CD4-positive, alpha-beta T cell treated with Interleukin-15 for 1 hour (primary cell): ENCODE results near the gene APCDD1.
"Not testable (repeated sequence)": the region's sequence is repeated elsewhere in the genome, so short reads cannot be mapped to it uniquely, and the experiment has no call there.

Source experiments
- DNase-seq: peaks from one replicate; pipeline ENCODE4 v3.0.0-alpha.2; 2020

The APCDD1 gene

DNA sequence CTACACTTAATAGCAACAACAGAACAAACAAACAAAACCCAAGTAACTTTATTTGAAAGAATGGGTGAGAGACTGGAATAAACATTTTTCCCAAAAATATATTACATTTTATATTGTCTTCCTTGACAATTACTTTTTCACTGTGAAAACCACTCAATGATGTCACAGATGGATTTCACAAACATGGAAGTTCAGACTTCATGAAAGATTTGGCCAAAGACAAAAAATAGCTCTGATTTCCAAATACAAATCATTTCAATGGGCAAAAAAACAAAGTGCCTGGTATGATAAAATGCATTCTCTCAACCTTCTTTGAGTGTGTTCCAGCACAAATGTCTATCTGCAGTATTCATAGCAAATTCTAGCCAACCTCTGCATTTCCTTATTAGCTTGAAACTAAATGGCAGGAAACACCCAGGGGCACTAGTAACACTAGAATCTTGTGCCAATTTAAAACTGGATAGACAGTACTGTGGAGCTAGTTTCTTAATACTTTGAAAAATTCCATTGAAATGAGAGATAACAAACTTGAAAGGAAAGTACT, 42.8 kb downstream of the APCDD1 start:
- DNase-seq = no peak

DNA sequence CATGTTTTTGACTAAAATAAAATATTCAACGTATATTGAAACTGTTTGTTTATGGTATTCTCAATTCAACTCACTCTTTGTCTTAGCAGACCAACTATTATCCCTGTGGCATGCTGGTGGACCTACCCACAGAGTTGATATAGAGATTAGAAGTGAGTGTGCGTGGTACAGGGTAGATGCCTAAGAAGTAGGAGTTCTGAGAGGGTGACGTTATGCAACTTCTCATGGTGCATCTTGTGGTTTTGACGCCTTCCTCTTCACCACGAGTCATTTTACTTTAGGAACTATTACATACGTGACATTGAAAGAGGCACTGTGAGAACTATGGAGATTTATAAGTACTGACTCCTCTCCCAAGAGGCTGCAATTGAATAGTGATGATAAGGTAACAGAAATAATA, 44.8 kb downstream of the APCDD1 start:
- no peak for DNase-seq

DNA sequence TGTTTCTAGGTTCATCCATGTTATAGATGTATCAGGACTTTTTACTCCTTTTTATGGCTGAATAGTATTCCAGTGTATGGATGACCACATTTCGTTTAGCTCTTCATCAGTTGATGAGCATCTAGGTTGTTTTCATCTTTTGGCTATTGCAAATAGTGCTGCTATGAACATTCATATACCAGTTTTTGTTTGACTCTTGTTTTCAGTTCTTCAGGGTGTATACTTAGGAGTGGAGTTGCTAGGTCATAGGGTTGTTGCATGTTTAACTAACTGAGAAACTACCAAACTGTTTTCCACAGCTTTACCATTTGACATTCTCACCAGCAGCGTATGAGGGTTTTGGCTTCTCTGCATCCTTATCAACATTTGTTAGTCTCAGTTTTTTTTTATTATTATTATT, 45.6 kb downstream of the APCDD1 start:
- no peak for DNase-seq

DNA sequence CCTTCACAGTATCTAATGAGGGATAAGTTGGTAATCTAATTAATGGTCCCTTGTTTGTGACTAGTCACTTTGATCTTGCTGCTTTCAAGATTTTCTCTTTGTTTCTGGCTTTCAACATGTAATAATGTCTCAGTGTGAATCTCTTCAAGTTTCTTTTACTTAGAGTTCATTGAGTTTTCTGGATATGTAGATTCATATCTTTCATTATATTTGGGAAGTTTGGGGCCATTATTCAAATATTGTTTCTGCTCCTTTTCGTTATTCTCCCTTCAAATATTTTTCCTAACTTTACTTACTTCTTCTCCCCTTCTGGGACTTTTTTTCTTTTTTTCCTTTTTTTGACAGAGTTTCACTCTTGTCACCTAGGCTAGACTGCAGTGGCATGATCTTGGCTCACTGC, 50.3 kb downstream of the APCDD1 start:
- DNase-seq = no peak

DNA sequence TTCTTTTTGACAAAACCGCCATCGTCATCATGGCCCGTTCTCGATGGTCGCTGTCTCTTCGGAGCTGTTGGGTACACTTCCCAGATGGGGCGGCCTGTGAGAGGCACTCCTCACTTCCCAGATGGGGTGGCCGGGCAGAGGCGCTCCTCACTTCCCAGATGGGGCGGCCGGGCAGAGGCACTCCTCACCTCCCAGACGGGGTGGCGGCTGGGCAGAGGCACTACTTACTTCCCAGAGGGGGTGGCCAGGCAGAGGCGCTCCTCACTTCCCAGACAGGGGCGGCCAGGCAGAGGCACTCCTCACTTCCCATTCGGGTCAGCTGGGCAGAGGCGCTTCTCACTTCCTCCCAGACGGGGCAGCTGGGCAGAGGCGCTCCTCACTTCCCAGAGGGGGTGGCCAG, 51.5 kb downstream of the APCDD1 start:
- not testable (repeated sequence) for DNase-seq

DNA sequence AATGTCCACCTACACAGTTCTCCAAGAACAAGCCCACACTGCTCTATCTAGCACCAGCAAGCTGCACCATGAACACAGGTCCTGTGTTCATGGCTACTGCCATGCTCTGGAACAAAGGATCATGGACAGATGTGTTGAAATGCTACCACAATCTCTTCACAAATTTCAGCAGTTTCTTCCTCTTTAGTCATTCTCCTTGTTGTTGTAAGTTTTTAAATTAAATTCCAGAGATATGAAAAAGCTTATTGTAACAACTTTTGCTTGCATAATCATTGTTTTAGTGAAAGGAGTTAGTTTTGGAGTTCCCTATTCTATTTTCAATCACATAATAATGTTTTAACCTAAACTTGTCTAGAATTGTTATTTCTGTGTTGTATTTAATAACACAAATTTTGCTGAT, 54.2 kb downstream of the APCDD1 start:
- DNase-seq = no peak

DNA sequence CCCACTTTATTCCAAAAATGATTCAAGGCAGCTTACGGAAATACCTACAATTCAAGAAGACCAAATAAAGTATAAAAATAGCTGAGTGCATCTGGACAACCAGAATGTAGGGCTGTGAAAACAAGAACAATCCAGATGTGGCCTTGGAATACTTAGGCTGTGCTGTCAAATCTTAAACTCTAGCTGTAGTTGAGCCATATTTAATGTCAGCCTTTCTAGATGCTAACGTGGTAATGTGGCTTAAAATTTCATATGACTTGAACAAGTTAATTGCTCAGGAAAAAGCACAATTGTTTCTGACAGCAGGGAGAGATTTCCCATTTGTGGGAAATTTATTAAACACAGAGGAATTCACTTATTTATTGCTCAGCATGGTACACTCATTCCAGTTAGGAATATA, 56.8 kb downstream of the APCDD1 start:
- no peak for DNase-seq

DNA sequence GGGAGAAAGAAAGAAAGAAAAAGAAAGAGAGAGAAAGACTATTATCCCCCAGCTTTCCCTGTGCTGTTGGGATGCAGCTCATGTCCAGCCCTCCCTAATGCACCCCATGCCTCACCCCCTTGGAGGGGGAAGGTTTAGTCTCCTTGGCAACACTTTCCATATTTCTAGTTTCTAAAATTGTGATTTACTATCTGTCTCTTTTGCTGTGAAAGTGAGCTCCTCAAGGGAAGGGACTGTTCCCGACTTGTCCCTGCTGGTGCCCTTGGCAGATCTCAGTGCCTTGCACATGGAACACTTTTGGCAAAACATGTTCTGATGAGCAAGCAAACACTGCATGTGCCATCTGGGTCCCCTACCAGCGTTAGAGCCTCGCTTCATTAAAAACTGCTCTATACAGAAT, 59.6 kb downstream of the APCDD1 start:
- DNase-seq = no peak

DNA sequence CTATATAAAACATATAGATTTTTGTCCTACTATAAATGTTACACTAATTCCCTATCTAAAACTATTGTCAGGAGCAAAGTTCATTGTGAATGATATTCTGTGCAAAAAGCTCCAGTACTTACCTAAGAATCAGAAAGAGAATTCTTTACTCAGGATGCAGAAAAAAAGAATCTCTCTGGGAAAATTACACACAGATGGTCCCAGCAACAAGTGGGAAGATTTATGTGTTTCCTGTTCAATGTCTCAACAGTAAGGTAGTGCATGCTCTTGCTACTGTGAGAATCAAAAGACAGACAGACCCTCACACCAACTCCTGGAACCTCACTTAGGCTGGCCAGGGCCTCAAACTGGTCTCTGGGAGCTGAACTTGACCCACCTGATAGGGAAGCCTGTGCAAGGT, 60.2 kb downstream of the APCDD1 start:
- DNase-seq = no peak

DNA sequence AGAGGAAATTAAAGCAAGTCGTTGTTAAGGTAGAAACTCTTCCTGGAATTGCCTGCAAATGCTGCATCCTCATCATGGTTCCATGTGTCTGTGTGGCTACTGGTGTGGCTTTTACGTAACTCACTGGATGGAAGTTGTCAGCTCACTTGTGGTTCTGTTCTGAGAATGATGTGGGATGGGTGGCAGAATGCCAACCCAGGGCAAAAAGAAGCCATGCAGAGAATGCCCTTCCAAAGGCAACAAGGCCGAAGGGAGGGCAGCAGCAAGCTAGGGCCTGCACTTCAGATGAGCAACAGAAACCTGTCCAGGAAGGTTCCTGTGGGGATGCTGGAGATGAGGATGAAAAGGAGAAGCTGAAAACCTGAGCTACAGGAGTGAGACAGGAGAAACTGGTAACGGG, 61.0 kb downstream of the APCDD1 start:
- no peak for DNase-seq

DNA sequence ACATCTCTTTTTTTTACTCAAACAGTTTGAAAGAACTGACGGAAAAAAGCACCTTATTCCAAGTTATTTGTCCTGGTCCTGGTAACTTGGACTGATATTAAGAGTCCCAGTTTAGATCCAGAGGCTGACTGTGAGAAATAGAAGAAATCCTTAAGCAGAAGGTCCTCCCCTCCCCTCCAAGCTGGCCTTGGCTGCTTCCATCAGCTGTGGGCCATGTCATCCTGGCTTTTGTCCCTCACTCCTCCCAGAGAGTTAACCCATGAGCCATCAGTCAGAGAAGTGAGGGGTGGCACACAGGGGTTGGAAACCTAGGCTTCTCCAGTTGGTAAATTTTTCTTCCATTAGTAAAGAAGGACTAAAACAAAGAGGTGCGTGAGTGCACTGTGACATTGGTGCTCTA, 61.6 kb downstream of the APCDD1 start:
- no peak for DNase-seq

DNA sequence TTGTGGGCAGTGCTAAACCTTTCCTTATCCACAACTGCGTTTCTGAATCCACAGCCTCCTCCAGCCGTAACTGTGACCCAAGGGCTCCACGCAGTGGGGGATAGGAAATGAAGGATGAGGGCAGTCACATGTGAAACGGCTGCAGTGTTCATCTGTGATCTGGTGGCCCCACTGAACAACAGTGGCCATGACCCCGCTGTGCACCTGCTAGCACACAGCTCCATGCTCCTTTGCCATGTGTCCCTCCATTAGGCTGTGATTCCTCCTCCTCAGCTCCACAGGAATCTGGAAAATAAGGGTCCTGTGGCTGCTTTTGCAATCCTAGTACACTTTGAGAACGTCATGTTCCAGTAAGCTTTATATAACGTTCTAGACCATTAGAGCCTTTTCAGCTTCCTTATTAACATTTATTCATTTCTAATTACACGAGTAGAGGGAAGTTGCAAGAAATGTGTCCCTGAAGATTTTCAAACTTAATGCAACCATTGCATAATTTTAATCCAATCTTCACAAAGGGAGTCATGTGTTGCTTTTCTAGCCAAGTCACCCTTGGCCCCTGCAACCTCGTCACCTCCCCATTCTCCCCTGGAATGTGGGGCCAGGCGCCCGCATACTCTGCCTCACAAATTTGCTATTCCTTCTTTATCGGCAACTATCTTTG, 64.3 kb downstream of the APCDD1 start:
- no peak for DNase-seq

DNA sequence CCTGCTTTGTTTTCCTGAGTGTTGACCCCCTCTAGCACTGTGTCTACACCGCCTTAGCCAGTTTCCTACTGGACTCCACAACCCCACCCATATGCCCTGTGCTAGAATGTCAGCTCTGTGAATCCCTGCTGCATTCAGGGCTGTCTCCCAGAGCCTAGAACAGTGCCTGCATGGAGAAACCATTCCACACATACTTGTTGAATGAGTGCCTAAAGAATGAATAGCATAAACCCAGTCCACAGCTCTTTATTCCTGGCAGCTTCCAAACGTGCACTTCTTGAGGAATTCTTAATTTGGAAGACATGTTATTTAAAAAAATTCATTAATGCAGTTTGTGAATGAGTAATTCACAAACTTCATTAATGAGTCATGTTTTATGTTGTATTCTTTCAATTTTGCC, 64.9 kb downstream of the APCDD1 start:
- DNase-seq = no peak

DNA sequence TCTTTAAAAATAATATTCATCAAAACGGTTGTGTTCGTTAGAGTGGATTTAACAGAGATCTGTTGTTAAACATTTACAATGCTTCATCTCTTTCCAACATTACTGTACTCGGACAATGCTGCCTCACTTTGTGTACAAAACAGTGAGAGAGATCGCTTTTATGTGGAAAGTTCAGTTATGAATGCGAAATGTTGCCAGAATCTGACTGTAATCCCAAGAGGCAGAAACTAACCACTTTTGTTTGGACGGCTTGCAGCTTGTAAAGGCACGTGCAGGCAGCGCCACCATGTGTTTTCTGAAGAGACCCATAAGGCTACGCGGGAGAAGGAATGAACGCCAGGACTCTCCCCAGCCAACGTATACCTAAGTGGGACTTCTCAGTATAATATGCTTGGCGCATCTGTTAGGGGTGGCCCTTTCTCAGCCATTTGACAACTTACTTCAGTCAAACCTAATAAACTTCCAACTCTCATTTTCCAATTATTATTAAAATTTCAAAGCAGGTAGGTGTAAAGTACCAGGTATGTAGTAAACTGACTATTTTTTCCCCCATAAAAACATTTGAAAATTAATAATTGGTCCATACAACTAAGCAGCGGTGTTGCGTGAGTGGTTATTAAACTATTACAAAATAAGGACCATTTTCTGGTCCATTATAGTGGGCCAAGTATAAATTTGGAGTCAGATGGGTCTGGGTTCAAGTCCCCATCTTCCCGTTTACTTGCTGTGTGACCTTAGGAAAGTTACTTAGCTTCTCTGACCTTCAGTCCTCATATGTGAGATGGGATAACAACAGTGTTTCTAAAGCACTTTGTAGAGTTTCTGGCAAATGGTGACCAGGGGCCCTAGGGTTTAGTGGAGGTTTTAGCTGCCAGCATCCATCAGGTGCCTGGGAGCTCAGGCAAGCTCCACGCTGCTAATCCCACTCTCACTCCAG, 65.8 kb downstream of the APCDD1 start:
- peak; percentile 67 for DNase-seq

DNA sequence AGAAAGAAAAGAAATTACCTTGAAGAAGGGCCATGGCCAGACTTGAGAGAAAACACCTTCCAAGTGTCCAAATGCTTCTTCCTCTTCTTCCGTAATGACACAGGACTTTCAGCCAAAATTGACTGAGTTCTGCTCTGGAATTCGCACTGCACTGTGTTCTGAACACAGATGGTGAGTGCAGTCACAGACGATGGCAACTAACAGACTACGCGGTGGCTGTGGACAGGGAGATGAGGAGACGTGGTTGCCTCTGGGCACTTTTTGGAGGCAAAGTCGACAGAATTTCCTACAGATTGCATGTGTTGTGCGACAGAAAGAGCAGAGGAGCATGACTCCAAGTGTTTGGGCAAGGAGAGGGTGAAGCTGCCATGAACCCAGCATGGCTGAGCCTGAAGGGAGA, 67.1 kb downstream of the APCDD1 start:
- no peak for DNase-seq

DNA sequence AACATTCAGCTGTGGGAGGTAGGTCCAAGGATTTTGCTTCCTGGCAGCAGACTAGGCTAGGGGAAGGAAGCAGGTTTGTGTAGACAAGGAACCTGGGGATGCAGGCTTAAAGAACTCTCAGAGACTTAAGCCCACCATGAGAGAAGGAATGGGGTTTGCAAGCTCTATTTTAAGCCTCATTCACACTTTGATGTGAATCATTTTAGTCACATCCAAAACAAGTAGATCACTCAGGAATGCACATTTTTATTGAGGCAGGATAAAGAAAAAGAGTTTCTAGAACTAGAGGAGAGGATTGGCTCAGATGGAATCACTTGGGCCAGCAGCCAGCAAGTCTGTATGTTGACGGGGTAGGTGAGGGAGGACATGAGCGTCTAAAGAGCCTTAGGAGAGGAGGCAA, 68.1 kb downstream of the APCDD1 start:
- DNase-seq = no peak

DNA sequence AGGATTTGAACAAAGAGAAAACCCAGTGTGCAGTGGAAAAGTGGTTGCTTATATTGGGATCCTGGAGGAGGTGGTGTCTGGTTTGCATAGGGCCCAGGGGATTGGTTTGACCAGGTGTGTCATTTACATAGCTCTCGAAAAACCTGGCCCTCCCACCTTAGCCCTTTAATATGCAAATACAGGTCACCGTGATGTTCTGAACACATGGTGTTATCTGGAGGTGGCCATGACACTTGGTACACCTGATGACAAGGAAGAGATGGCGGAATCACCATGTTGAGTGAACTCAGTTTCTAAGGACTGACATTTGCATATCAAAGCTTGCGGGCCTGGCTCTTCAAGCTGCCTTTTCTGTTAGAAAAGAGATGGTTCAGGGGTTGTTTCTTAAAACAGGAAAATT, 69.1 kb downstream of the APCDD1 start:
- DNase-seq = no peak

DNA sequence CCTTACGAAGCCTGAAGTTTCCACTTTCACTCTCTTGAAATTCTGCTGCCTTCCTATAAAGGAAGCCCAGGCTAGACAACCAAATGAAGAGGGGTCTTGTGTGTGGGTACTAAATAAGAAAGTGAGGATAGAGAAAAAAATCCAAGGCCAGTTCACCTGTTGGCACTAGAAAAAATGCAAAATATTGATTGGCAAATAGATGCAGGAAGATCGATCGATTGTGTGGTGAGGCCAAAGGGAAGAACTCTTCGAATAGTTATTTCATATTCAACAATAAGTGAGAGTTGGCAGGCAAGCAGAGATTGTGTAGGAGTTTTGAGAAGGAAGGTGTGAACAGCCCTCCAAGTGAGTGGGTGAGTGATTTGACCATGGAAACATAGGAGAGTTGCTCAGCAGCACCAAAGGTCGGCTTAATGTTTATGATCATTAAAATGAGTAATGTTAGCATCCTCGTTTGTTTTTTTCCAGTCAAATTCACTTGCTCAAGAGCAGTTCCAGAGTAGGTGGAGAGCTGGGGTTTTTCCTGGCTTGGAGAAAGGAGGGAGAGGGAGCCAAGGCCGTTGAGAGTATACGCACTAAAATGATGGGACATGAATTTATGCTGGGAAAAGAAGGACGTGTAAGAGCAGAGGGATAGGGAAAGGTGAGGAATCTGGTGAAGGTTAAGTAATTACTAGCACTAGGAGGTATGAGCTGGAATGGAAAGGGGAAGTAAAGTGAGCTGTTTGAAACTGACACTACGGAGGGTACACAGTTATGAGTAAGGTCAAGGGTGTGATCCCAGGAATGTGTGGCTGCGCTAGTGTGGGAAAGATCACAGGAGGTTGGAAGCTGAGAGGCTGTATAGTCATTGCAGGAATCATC, 70.3 kb downstream of the APCDD1 start:
- no peak for DNase-seq

DNA sequence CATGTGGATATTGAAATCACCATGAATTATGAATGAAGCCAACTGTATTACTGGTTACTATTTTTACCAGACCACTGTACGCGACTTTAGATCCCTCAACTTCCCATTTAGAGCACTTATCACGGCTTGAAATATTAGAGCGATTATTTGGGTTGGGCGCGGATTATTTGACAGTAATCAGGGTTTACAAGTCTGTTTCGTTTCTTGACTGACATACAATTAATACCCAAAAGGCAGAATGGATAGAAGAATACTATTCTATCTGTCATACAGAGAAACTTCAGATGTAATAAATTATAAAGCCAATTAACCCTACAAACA, 70.9 kb downstream of the APCDD1 start:
- no peak for DNase-seq

DNA sequence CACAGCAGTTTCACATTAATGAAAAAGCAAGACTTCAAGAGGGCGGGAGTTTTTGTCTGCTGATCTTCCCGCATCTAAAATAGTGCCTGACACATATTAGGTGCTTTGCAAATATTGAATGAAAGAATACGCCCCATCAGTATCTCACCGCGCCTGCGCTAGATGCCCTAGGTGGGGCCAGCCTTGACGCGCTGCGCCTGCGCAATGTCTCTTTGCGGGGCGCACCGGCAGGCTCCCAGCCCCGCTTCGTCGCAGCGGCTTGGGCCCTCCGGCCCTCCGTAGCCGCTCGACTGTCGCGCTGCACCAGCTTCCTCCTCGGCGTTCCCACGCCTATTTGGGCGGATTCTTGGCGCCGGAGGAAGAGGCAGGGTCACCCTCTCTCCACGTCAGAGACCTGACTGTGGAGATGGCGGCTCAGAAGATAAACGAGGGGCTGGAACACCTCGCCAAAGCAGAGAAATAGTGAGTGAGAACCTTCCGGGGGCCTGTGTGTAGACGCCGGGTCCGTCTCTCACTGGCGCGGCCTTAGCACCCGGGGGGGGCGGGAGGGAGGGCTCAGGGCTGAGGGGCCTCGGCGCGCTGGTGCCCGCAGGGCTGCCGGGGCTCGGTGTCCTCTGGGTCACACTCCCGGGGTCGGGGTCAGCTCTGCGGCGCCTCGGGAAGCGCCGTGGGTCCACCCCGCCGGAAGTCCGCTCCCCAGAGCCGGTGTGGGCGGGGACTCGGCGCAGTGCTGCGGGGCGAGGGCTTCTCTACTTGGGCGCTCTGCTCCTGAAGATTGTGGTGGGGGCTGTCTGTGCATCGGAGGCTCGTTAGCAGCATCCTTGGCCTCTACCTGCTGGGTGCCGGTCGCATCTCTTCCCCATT, 71.5 kb downstream of the APCDD1 start, which contains the start of gene NAPG:
Gene NAPG (plus strand): TSS at position 331 of the 864 bp plus-strand sequence. CDS start 76 bp downstream, at position 407.
- DNase-seq = peak; percentile 95

DNA sequence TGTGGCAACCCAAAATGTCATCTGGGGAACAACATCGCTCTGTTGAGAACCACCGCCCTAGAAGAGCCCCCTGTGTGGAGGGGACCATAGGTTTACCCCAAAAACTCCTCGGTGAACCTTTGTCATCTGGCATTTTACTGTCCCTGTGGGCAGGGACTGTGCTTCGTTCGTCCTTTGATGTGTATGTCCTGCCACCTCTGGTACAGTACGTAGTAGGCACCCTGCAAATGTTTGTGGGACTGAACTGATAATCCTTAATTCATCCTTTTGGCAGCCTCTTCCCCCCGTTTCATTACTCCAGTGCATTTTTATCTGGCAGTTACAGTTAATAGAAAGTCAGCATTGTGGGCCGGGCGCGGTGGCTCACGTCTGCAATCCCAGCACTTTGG, 72.1 kb downstream of the APCDD1 start:
- no peak for DNase-seq

DNA sequence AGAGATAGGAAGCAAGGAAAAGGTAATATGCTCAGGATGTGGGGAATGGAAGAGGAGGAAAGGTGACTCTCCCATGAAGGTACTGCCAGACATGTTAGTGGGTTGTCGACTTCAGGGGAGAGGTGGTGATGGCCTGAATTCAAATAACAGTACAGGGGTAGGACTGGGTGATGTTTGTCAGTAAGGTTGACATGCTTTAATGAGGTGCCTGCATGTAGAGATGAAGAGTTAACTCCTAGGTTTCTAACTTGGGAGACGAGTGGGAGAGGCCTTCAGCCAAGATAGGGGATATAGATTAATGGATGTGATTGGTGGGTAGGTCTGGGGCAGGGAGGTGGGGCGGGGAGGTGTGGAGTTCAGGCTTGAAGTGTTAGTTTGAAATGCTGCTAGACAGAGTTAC, 74.0 kb downstream of the APCDD1 start:
- no peak for DNase-seq
